ENCODE data around the gene BDP1.

DNA sequence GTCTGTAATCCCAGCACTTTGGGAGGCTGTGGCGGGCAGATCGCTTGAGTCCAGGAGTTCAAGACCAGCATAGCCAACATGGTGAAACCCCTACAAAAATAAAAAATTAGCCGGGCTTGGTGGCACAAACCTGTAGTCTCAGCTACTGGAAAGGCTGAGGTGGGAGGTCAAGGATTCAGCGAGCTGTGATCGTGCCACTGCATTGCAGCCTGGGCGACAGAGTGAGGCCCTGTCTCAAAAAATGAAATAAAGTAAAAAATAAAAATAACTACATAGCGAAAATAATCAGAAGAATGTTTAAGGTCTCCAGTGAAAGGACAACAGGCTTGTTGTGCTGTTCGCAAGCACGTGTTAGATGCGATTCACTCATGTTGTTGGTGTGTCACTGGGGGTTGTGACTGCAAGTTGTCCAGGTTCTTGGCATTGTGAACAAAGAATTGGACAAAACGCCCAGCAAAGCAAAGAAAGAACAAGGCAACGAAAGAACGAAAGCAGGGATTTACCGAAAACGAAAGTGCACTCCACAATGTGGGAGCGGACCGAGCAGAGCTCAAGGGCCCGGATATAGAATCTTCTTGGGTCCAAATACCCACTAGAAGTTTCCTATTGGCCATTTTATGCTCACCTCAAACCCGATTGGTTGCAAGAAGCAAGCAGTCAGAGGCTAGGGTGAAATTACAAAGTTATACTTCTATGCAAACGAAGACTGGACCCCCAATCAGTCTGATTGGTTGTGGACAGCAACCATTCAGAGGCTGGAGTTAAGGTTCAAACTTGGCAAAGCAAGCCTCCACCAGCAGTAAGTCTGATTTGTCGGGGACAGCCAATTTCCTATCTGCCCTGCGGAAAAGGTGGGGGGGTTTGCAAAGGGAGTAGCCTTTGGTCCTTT lies 130.8 kb downstream of the BDP1 start:
- TF ChIP-seq, protein P1, sequence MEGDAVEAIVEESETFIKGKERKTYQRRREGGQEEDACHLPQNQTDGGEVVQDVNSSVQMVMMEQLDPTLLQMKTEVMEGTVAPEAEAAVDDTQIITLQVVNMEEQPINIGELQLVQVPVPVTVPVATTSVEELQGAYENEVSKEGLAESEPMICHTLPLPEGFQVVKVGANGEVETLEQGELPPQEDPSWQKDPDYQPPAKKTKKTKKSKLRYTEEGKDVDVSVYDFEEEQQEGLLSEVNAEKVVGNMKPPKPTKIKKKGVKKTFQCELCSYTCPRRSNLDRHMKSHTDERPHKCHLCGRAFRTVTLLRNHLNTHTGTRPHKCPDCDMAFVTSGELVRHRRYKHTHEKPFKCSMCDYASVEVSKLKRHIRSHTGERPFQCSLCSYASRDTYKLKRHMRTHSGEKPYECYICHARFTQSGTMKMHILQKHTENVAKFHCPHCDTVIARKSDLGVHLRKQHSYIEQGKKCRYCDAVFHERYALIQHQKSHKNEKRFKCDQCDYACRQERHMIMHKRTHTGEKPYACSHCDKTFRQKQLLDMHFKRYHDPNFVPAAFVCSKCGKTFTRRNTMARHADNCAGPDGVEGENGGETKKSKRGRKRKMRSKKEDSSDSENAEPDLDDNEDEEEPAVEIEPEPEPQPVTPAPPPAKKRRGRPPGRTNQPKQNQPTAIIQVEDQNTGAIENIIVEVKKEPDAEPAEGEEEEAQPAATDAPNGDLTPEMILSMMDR (IDR thresholded peaks at IDR 0.05; ENCODE audit: low read length) = no peak
- no peak for TF ChIP-seq EZH2 (IDR thresholded peaks at IDR 0.05; ENCODE audit: borderline replicate concordance, low read length)
